Mucosa of descending colon (tissue), 3 donors: ENCODE data around the gene UBE3B. TPM values are rescaled to one million over a fixed set of nuclear protein-coding genes. Genes with fewer than 3 reads are reported as not detected.

ENCODE experiments used
- ATAC-seq: fragments of 200-7000 bp; cut with Tn5 transposase; one replicate; pipeline ENCODE4 v1.9.1; 2020; ENCODE audit warnings: mild to moderate bottlenecking, moderate library complexity
- DNase-seq, 3 donors: peaks; one replicate each; pipeline ENCODE4 v3.0.0-alpha.2; 2020
- H3K36me3 ChIP-seq: fragments of 200-600 bp; one replicate; pipeline ENCODE4 v1.8.0; 2021; ENCODE audit warnings: low read depth, mild to moderate bottlenecking
- H3K4me1 ChIP-seq: fragments of 200-600 bp; one replicate; pipeline ENCODE4 v1.8.0; 2021; ENCODE audit warnings: low read depth, mild to moderate bottlenecking
- H3K4me3 ChIP-seq: fragments of 200-600 bp; one replicate; pipeline ENCODE4 v1.8.0; 2021; ENCODE audit warnings: mild to moderate bottlenecking
- H3K9me3 ChIP-seq: fragments of 200-600 bp; one replicate; pipeline ENCODE4 v1.8.0; 2021; ENCODE audit warnings: mild to moderate bottlenecking
- CTCF ChIP-seq: fragments of 200-600 bp; IDR thresholded peaks from one replicate; pipeline ENCODE4 v1.8.0; 2022; ENCODE audit warnings: antibody characterized with exemption, mild to moderate bottlenecking
- intact Hi-C, 2 donors: fragments of 100-400 bp; cut with DNase I in 1 of 2; cut with micrococcal nuclease in 1 of 2; formaldehyde crosslinking; loops; one replicate each; pipeline versions ENCODE4 v1.11.0 to v1.11.1; 2022; cut with DNase I, micrococcal nuclease
- total RNA-seq, 3 donors: library from RNA; stranded (reverse); fragmentation: NEBNext Ultra II Directional in 2 of 3; extraction: Animal tissue kit (Norgen Biotek cat#: 25700) in 2 of 3; gene quantifications; one replicate each; pipeline versions ENCODE4 v1.2.1 to v1.2.4, GENCODE V29; 2021 to 2023
- donor health status: DM: no; HTN: no; CAD: no; lungs with moderate emphysema.
- donor health status: DM: no; HTN: no; CAD: no.
- donor health status: DM: no; HTN: yes; CAD: no.

UBE3B gene
- total RNA-seq, 3 donors from 2014 or later, result 52.5 to 62.3 (median 54.6) TPM

- Histone ChIP-seq H3K9me3 (no peaks in the 10 kb centered on the region), H3K4me1 (no peaks in the 10 kb centered on the region), H3K36me3 (peaks cover 7% of the 10 kb centered on the region), H3K4me3 (no peak overlapping the region)
- DNase-seq (peak in 1 of 3 donors; percentile 12), ATAC-seq (no peak)
- intact Hi-C loops, result no loop called here
- TF ChIP-seq CTCF, result no peak
Observed at GRCh38 chr12:109527489-109528123, 50.2 kb downstream of the UBE3B start.

GRCh38 chr12:109529691-109530640, 52.5 kb downstream of the UBE3B start:
- H3K9me3 ChIP-seq, result no peaks in the 10 kb centered on the region
- no peak for TF ChIP-seq CTCF
- DNase-seq (no peak), ATAC-seq (no peak)
- H3K36me3 ChIP-seq, result peaks cover 7% of the 10 kb centered on the region
- H3K4me1 ChIP-seq, result no peaks in the 10 kb centered on the region
- intact Hi-C loops, result no loop called here
- no peak overlapping the region for H3K4me3 ChIP-seq

GRCh38 chr12:109531411-109531810, 54.0 kb downstream of the UBE3B start:
- H3K9me3 ChIP-seq, result no peaks in the 10 kb centered on the region
- peaks cover 7% of the 10 kb centered on the region for H3K36me3 ChIP-seq
- TF ChIP-seq CTCF, result no peak
- DNase-seq (no peak), ATAC-seq (no peak)
- no peaks in the 10 kb centered on the region for H3K4me1 ChIP-seq
- H3K4me3 ChIP-seq, result no peak overlapping the region
- intact Hi-C loops, result no loop called here

GRCh38 chr12:109532721-109533486, 55.5 kb downstream of the UBE3B start:
- H3K36me3 ChIP-seq, result no peaks in the 10 kb centered on the region

GRCh38 chr12:109533487-109533740, 56.0 kb downstream of the UBE3B start:
- no peaks in the 10 kb centered on the region for H3K4me1 ChIP-seq
- ATAC-seq (no peak), DNase-seq (peak in 1 of 3 donors; percentile 37)
- H3K36me3 ChIP-seq, result no peaks in the 10 kb centered on the region
- intact Hi-C loops, result no loop called here
- no peaks in the 10 kb centered on the region for H3K9me3 ChIP-seq
- no peak for TF ChIP-seq CTCF
- H3K4me3 ChIP-seq, result no peak overlapping the region

More at GRCh38 chr12:109532721-109533486, 55.5 kb downstream of the UBE3B start:
- no peak for TF ChIP-seq CTCF
- intact Hi-C loops, result no loop called here
- ATAC-seq (no peak), DNase-seq (peak in 1 of 3 donors; percentile 28)
- no peaks in the 10 kb centered on the region for H3K9me3 ChIP-seq
- no peak overlapping the region for H3K4me3 ChIP-seq
- no peaks in the 10 kb centered on the region for H3K4me1 ChIP-seq
